Activated CD8-positive, alpha-beta T cell treated with anti-CD3 and anti-CD28 coated beads for 36 hours (primary cell): Measurements from ENCODE around the gene IRX6. TPM values are rescaled to one million over a fixed set of nuclear protein-coding genes. Genes with fewer than 3 reads are reported as not detected.

Experiments
- ATAC-seq: fragments of 200-7000 bp; cut with Tn5 transposase; one replicate; pipeline ENCODE4 v1.10.0; 2021; ENCODE audit warnings: mild to moderate bottlenecking, moderate library complexity
- CTCF ChIA-PET: fragments of 350-600 bp; sonication (Branson Sonifier 250); formaldehyde crosslinking; loops from one replicate; lab custom pipeline; 2021; ENCODE audit warnings: antibody characterized with exemption; lab: Charles Lee
- POLR2A ChIA-PET: fragments of 350-600 bp; sonication (Branson Sonifier 250); formaldehyde crosslinking; loops from one replicate; lab custom pipeline; 2021; ENCODE audit warnings: antibody characterized with exemption; lab: Charles Lee
- DNase-seq: peaks from one replicate; pipeline ENCODE4 v3.0.0-alpha.2; 2020
- H3K27ac Mint-ChIP-seq: one replicate; pipeline ENCODE4 v1.8.0; 2021; ENCODE audit warnings: mild to moderate bottlenecking, mixed read lengths
- H3K27me3 Mint-ChIP-seq: one replicate; pipeline ENCODE4 v1.8.0; 2021; ENCODE audit warnings: mixed read lengths
- H3K36me3 Mint-ChIP-seq: one replicate; pipeline ENCODE4 v1.8.0; 2021; ENCODE audit warnings: low read depth, mixed read lengths
- H3K4me1 Mint-ChIP-seq: one replicate; pipeline ENCODE4 v1.8.0; 2021; ENCODE audit warnings: low read depth, mixed read lengths
- H3K4me3 Mint-ChIP-seq: one replicate; pipeline ENCODE4 v1.8.0; 2021; ENCODE audit warnings: mild to moderate bottlenecking, moderate library complexity, mixed read lengths
- H3K9me3 Mint-ChIP-seq: one replicate; pipeline ENCODE4 v1.8.0; 2021; ENCODE audit warnings: mixed read lengths
- CTCF ChIP-seq: fragments of 200-600 bp; IDR thresholded peaks from one replicate; pipeline ENCODE4 v1.8.0; 2022; ENCODE audit warnings: antibody characterized with exemption, mild to moderate bottlenecking
- intact Hi-C: fragments of 100-400 bp; cut with micrococcal nuclease; formaldehyde crosslinking; loops from one replicate; pipeline ENCODE4 v1.10.0; 2022
- total RNA-seq, 2 experiments: library from RNA; stranded (reverse); gene quantifications; one replicate each; pipeline ENCODE4 v1.2.3, GENCODE V29; 2021

IRX6 gene
- total RNA-seq, 2 experiments from 2014 or later: not detected

DNA sequence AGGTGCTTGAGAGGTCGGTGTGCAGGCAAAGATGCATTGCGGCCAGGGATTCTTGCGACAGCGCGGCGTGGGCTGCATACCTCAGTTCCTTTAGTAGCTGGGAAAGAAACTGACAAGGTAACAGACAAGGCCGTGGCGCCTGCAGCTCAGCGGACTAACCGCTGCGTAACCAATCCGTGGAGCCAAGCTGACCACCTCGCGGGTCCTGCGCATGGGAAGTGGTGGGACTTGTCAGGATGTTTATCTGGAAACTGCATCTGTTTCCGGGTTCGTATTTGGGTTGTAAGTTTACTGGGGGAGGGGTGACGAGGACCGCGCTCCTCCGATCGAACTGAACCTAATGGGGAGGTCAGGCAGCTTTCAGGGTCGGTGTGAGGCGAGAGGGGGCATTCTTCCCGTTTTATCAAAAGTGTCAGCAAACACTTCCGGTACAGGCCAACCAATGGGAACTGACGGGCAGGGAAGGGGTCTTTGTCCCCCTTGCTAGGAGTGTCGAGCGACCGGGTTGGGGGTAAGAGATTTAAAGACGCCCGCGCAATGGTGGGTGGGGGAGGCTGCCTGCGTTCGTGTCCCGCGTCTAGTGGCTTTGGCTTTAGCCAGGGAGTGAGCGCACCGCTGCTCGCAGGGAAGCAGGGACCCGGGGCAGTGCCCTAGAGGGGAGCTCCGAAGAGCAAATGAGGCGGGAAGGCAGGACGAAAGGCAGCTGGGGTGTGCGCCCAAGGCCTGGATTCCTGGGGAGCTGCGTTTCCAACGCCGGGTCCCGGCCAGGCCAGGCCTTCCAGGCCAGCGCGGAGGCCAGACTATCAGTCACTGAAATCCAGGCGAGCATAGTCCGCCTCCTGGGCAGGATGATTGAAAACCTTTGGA lies 7.0 kb downstream of the IRX6 start:
- ATAC-seq (no peak), DNase-seq (no peak)
- Mint-ChIP-seq H3K27ac (no peak overlapping the region), H3K4me3 (no peak overlapping the region), H3K27me3 (peaks cover 57% of the 10 kb centered on the region), H3K36me3 (no peaks in the 10 kb centered on the region), H3K9me3 (no peaks in the 10 kb centered on the region), H3K4me1 (peaks cover 4% of the 10 kb centered on the region)
- TF ChIP-seq CTCF: no peak
- intact Hi-C loops: no loop called here
- ChIA-PET POLR2A (no interaction called here), CTCF (interaction anchor here (0.6 kb wide), 1 partner anchor 520 kb away, joined by 4 read pairs; no protein-coding TSS in a partner anchor)

DNA sequence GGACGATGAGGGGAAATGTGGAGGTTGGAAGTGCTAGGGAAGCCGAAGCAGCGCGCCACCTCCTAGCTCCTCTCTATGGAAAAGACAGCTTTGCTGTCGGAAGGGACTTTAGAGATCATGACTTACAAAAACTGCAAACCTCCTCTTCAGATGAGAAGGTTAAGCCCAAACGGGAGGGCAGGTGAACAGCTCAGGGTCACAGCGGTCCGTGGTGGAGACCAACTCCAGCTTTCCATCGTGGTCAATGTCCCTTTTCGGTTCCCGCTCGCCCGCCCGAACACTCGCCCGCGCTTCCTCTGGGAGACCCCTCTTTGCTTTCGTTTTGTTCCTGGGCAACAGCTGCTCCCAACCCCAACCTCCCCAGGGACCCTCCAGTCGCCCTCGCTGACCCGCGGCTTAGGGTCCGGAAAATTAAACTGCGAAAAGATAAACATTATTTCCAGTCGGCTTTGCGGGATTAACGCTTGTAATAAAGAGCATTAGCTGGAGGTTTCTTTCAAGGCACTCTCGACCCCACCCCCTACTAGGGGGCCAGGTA lies 7.7 kb downstream of the IRX6 start:
- ATAC-seq (no peak), DNase-seq (no peak)
- Mint-ChIP-seq H3K36me3 (no peaks in the 10 kb centered on the region), H3K27me3 (peaks cover 52% of the 10 kb centered on the region), H3K4me3 (no peak overlapping the region), H3K9me3 (no peaks in the 10 kb centered on the region), H3K4me1 (peaks cover 4% of the 10 kb centered on the region), H3K27ac (no peak overlapping the region)
- ChIA-PET POLR2A (no interaction called here), CTCF (interaction anchor here (0.6 kb wide), 1 partner anchor 521 kb away, joined by 4 read pairs; no protein-coding TSS in a partner anchor)
- intact Hi-C loops: no loop called here
- no peak for TF ChIP-seq CTCF

DNA sequence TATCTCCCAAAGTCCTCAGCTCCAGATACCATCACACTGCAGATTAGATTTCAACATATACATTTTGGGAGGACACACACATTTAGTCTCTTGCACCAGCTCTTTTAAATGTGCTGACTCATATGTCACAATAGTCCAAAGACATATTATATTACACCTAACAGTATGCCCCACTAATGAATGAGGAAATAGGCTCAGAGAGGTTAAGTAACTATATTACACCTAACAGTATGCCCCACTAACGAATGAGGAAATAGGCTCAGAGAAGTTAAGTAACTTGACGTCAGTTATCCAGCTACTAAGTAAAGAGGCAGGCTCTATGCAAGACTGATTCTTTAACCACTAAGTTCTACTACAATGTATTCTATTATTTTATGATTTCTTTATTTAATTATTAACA lies 9.7 kb downstream of the IRX6 start:
- ATAC-seq (no peak), DNase-seq (no peak)
- H3K4me1 Mint-ChIP-seq: peaks cover 4% of the 10 kb centered on the region
- TF ChIP-seq CTCF: no peak
- intact Hi-C loops: no loop called here
- POLR2A ChIA-PET: no interaction called here
- CTCF ChIA-PET: no interaction called here
- H3K9me3 Mint-ChIP-seq: no peaks in the 10 kb centered on the region
- no peaks in the 10 kb centered on the region for H3K36me3 Mint-ChIP-seq
- H3K27me3 Mint-ChIP-seq: peaks cover 47% of the 10 kb centered on the region
- no peak overlapping the region for H3K27ac Mint-ChIP-seq
- H3K4me3 Mint-ChIP-seq: no peak overlapping the region

DNA sequence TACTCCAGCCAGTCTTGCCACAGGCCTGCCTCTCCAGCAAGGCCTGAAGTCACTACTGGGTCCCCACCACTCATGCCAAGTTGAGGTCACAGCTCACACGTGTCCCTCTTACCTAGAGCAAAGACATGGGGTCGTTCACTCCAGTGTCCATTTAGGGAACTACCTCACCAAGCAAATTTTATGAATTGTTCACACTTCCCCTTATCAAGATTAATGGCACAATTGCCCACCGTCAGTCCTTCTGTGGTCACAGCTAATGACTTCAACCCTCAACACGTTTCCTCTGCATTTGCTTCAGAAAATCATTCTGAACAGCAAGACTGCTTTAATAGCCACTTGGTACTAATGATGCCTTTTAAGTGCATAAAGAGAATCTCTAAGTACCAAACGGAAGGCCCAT lies 14.6 kb downstream of the IRX6 start:
- Mint-ChIP-seq H3K4me1 (no peaks in the 10 kb centered on the region), H3K27ac (no peak overlapping the region), H3K4me3 (no peak overlapping the region), H3K27me3 (peaks cover 19% of the 10 kb centered on the region), H3K9me3 (no peaks in the 10 kb centered on the region), H3K36me3 (no peaks in the 10 kb centered on the region)
- CTCF ChIA-PET: no interaction called here
- no peak for TF ChIP-seq CTCF
- ATAC-seq (no peak), DNase-seq (no peak)
- intact Hi-C loops: no loop called here
- POLR2A ChIA-PET: no interaction called here

- intact Hi-C loops: no loop called here
- TF ChIP-seq CTCF: no peak
- H3K27me3 Mint-ChIP-seq: peaks cover 15% of the 10 kb centered on the region
- no peak overlapping the region for H3K27ac Mint-ChIP-seq
- no peak for DNase-seq
- H3K36me3 Mint-ChIP-seq: no peaks in the 10 kb centered on the region
- H3K4me3 Mint-ChIP-seq: no peak overlapping the region
- no peak for ATAC-seq
- ChIA-PET CTCF (no interaction called here), POLR2A (no interaction called here)
- no peaks in the 10 kb centered on the region for H3K9me3 Mint-ChIP-seq
- H3K4me1 Mint-ChIP-seq: no peaks in the 10 kb centered on the region
These were observed 16.4 kb downstream of the IRX6 start for GRCh38 chr16:55340445-55340844.
